Fibroblast of skin of left quadriceps (primary cell): Measurements from ENCODE around the gene SLC24A3.

Experiments
- DNase-seq, 2 experiments: peaks; one replicate each; pipeline ENCODE4 v3.0.0-alpha.2; 2013; ENCODE audit warnings: low read depth in 2 of 2

Gene SLC24A3

DNA sequence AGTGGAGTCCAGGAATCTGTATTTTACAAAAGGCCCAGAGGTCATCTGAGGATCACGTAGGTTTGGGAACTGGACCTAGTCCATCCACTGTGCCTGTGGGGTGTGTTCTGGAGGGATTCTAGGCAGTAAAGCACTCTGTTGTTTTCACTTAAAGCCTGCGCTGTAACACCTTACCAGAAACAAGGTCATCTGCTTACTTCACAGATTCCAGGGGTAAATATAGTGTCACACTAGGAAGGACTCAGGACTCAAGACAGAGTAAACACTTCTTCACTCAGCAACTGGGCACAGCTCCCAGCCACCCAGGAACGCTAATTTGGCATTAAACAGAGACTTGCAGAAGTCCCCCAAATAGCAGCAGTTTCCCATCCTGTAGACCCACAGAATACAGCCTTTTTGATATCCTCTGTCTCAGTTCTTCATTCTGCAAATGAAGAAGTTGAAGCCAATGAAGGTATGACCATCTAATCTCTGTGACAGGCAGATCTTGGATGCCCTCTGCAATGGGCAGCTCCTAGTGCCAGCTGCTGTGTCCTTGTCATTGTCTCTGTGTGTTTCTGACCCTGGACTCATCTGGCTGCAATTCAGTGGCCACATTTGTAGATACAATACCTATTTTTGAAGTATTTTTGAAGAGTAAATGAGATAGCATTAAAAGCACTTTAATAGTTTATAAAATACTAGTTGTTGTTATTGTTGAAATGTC is 129.1 kb downstream of the SLC24A3 start:
- no peak for DNase-seq

DNA sequence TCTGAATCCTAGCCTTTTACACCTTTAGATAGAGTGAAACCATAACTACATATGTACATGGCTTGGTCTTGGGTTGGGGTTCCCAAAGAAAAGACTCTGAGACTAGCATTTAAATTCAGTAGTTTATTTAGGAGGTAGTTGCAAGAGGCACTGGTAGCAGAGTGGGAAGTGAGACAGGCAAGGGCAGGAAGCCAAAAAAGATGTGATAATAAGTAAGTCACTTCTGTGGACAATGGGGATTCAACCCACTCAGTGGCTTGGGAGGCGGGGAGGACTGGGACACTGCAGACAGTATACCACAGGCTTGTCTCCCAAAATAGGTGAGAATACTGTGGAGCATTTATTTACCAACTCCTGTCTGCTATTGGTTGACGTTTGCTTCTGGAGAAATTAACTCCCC is 131.9 kb downstream of the SLC24A3 start:
- DNase-seq, result no peak

DNA sequence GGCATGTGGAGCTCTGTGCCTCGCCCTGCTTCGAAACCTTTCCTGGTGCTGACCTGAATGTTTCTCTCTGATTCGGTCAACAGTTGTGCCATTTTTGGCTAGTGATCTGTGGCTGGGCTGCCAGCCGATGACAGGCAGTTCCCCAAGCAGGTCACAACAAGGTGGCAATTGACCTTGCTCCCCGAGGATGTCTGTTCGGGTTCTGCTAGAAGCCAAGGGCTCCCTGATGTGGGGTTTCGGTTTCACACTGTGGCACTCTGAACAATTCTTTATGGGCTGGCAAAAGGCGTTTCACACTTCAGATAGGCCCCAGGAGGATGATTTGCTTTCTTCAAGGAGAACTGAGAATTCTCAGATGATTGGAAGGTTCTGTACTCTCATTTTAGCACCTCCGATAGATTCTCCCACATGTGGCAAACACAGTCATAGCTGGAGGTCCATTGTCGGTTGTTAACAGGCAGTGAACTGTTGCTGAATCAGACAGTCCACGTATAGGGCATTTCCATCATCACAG is 135.6 kb downstream of the SLC24A3 start:
- no peak for DNase-seq

DNA sequence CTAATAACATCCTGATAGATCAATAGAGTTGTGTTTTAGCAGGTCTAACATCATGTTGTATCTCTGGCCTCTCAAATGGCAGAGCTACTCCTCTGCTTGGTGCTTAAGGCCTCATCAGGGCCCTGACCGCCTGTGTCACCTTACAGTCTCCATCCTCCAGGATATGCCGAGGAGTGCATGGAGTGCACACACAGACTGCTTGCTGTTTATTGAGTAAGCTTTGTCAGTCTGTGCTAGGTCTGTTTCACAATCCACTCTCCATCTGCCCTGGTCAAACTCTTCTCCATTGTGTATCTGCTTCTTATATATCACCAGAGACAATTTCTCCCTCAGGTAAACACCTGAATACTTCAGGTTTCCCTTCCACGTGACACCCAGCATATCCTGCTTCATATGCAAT is 136.1 kb downstream of the SLC24A3 start:
- no peak for DNase-seq

DNA sequence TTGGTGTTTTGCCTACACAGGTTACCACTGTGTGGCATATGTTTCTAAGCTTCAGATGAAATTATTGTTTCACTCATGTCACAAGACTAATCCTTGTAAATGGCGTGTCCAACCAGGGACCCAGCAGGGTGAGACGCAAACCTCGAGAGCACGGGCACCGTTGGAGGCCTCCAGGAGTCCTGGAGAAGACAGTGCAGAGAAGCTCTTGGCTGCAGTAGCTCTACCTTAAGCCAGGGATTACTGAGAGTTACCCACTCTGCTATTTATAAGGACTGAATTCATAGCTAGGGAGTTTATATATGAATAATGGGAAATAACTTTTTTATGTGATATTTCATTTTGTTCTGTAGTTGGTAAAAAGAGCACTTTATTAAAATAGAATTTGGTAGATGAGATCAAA is 137.4 kb downstream of the SLC24A3 start:
- DNase-seq, result no peak

DNA sequence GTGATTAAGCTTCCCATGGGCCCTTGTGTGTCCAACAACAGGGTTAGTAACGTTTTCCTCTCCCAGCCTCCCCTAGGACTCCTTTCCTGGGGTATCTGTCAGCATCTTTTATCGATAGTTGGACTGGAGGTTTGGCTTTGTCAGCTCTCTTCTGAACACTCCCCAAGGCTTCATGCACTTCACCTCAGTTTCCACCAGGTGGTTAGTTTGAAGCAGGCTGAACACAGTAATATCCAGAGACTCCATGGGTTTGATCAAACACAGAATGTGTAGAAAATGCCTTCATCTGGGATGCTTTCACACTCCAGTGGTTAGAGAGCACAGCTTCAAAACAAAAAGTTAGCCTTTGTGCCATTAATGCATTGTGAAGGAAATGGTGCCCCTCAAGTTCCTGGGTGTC is 139.1 kb downstream of the SLC24A3 start:
- no peak for DNase-seq

DNA sequence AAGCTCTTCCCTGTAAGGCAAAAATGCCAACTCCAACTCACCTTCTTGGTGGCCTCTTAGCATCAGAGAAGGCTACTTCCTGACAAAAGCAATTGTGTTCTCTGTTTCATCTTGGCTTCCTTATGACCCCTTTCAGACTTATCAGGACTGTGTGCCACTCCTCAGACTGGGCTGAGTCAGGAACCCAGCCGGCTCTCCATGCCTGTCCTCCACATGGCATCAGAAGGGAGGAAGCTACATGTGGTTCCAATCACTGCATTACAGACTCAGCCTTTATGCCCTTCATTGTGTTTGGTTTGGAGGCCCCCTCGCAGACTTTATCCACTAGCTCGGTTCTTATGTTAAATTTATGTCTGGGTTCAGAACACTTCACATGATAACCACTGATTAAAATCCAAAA is 142.5 kb downstream of the SLC24A3 start:
- no peak for DNase-seq

DNA sequence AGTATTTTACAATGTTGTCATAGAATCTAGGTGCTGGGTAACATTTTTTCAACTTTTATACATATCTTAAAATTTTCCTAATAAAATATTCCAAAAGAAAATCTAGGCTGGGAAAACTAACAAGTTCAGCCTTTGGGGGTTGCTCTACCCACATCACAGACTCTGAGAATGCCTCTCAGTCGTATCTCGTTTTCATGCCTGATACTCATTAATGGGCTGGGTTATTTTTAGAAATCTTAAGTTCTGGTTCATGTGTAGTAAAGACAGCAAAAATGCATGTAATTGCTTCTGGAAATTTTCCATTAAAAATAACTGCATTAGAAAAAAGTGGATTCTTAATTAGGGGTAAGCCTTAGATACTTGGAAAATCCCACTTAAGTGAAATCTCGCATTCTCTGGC is 149.3 kb downstream of the SLC24A3 start:
- no peak for DNase-seq

DNA sequence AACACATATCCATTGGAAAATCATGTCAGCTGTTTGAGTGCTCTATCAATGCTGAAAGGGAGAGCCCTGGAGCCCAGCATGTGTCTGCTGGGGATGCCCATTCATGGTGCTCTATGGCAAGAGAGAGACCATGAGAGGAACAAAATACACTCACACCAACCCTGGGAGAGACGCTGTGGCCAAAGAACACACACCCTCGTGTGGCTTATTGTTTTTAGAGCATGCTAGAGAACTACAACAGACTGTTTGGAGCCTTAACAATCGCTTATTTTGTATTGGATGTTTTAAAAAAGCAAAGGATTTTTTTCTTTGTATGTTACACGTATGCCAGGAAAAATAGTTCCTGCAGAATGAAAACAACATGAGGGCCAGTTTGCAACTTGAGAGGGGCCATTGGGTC is 151.0 kb downstream of the SLC24A3 start:
- no peak for DNase-seq

DNA sequence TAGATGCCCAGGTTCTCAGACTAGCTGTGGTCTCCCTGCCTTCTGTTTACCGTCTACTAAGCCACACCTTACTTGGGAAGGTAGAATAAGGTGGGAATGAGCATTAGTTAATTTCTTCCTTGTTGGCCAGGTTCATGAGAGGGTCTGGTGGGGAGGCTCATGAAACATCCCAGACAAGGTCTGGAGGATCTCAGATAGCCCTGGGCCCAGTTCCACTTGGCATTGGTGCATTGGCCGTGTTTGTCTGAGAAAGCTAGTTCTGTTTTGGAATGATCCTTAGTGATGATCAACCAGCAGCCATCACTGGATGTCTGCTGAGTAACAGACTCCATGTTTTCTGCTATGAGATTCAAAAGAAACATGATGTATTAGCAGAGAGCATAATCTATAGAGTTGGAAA is 155.1 kb downstream of the SLC24A3 start:
- no peak for DNase-seq

DNA sequence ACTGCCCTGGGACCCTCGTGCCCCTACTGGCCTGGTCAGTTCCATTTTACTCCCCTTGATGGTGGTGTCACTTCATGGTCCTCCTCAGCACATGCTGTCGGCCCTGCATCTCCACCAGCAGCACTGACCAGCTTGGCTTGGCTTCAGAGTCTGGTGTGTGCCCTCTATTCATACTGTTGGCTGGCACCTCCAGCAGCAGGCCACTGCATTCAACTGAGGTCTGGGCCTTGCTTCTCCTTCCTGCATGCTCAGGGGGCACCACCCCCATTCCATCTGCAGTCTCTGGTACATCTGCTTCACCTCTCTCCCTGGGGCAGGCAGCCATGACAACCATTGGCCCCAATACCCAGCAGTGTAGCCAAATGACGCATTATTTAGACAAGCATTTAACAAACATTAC is 155.9 kb downstream of the SLC24A3 start:
- DNase-seq, result no peak

DNA sequence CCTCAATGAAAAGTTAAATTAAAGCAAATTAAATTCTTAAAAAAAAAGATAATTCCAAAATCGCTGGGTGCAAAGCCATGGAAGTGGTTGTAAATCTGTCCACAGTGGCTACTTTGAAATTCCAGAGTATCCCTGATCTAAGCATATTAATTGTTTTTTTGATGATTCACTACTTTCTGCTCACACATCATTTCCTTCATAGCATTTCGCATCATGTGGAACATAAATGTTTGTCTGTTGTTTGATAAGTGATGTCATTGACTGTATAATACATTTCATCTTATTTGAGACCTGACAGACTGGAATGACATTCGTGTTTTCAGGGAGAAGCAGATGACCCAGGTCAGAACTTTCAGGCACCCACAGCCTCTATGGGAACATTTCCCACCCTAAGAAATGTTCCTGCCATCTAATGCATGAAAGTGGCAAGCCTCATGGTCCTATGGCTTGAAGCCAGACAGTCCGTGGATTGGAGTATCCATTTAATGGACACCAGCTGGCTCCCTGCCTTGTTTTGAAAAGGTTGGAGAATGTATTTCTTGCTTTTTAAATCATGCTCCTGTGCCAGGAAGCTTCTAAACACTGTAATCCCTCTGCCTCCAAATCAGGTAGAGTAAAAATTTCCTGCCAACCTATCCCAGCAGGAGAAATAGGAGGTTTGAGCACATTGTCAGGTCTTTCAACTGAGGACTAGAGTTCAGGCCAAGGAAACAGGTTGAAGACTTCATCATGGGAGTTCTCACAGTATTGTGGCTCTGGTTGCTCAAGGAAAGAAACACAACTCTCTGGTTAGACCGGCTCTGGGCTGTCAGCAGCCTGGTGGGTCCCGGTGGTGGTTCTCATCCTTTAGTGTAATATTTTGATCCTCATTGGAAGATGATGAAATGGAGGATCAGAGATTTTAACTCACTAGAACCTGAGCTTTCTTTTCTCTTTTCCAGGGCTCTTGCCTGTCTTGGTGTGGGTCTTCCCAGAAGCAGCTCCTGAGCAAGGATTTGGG is 157.9 kb downstream of the SLC24A3 start:
- no peak for DNase-seq

DNA sequence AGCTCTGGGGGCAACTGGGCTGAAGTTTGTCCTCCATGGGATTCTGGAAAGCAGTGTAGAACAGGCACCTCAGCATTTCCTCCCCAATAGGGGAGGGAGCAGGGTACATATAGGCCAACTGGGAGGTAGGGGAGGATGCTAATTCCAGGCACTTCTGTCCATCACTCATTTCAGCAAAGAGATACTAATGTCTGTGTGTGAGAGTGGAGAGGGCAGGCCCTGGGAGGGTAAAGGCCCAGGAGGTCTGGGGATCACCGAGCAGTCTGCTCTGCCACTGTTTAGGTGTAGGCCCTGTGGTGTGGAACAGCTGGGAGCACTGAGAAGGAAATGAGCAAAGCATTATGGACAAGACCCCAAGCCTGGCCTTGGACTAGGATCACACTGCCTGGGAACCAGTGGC is 158.7 kb downstream of the SLC24A3 start:
- no peak for DNase-seq

DNA sequence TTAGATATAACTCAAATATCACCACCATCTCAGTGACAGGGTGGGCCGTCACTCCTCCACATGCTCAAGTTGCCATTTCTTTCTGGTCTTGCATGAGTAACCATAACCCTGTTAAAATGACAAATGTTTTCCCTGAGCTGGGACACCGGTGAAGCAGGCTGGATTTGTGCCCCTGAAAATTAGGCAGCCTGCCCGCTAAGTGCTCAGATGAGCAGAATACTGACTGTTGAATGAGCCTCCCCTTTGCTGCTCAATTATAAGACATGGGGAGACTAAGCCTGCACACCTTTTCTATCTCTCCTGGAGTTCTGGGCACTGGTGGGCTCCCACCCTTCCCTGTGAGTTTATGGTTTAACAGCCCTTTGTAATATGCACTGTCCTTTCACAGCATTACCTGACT is 161.8 kb downstream of the SLC24A3 start:
- no peak for DNase-seq

DNA sequence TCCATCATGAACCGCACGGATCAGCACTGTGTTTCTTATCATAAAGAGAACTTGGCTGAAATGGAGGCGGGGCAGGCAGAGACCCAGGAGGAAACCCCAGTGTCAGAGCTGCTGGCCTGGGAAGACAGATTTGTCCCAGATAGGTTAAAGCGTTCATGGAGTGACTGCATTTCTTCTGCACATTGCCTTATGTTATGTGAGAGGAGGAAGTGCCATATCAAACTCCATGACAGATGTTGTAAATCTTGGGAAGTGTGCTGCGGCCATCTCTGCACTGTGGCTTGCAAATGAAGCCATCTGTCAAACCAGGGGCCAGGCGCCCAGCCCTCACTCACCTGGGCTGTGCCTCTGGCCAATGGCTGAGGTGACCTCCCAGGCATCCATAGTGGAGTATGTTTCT is 163.0 kb downstream of the SLC24A3 start:
- DNase-seq, result no peak

DNA sequence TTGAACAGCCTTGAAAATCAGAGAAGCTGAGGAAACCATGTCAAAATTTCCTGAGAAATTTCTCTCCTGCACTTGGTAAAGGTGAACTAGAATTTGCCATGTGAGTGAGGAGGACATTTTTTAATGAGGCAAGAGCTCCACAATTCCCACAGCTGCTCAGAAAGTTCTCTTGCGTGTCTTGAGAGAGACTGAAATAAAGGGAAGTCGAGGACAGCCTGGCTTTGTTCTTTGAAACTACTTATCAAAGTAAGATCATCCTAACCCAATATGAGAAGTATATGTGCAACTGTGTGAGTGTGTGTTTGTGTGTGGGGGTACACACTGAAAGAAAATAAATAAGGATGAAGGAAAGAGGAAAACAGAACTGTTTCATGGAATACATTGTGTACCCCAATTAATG is 163.4 kb downstream of the SLC24A3 start:
- DNase-seq, result no peak

DNA sequence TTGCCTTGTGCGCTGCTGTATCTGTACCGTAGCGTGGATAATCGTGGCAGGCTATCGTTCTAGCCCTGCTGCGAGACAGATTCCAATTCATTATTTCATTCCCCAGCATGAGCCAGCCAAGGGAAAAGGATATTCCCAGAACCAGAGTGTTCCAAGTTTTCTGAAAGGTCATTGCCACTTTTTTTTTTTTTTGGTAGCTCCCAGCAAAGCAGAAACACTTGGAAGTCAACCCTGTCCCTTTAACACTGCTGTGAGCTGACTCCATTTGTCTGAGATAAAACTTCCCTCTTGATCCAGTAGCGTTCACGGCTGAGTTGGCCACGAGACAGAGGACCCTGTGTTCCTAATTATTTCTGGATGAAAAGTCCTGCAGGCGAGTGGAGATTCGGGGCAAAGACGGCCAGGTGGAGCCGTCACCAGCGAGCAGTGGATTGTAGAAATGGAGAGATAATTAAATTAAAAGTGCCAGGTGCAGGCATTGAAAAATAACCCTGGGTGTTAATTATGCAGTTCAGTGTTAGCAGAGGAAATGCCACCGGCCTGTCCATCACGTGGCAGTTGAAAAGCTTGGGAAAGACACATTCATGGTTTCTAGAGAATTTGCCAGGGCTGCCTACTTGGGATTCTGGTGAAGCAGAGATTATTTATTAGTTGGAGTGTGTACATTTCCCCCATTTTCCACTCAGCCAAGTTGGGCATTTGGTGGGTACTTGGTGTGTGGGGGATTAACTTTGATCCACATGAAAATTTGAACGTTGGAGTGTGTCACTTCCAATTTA is 164.2 kb downstream of the SLC24A3 start:
- DNase-seq, result no peak

DNA sequence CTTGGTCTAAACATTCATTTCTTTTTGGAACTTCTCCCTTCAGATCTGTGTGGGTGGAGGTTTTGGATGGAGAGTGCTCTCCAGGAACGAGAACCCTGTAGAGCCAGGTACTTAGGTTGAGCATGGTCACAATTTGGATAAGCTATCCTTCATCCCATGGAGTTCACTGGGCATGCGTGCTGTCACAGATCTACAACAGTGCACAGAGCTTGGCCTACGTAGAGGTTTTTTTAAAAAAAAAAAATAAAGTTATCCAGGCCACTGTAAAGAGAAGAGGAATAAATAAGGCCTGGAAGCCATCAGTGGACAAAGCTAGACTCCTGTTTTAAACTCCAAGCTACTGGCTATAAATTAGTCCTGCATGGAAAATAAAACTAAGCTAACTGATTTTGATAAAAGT is 165.6 kb downstream of the SLC24A3 start:
- no peak for DNase-seq

DNA sequence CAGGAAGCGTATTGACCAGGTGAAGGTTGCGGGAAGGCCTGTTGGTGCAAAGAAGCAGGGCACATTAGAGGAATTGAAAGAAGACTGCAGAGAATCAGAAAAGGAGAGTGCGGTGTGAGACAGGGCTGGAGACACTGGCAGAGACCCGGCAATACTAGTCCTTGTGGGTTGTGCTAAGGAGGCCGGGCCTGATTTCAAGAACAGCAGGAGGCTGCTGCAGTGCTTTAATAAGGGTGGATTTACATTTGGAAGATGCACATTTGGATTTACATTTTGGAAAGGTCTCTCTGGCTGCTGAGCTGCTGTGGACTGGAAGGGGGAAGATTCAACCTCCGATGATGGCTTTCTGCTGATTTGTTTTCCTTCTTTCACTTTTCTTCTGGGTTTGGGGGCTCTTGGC is 167.8 kb downstream of the SLC24A3 start:
- no peak for DNase-seq

DNA sequence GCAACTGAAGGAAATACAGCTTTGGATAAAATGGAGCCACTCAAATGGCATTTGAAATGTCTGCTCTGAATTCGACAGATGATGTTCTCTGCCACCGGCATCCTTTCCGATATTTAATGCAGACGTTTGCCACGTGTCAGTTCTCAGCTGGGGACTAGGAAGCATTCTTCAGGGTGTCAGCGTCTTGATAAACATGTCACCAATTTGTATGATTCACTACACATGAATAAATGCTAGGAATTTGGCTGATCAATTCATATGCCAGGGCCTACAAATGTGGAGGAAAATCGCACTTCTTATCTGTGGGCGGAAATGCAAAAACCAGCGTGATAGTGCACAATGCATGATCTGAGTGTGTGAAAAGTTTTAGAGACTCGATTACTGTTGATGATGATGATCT is 169.5 kb downstream of the SLC24A3 start:
- no peak for DNase-seq

DNA sequence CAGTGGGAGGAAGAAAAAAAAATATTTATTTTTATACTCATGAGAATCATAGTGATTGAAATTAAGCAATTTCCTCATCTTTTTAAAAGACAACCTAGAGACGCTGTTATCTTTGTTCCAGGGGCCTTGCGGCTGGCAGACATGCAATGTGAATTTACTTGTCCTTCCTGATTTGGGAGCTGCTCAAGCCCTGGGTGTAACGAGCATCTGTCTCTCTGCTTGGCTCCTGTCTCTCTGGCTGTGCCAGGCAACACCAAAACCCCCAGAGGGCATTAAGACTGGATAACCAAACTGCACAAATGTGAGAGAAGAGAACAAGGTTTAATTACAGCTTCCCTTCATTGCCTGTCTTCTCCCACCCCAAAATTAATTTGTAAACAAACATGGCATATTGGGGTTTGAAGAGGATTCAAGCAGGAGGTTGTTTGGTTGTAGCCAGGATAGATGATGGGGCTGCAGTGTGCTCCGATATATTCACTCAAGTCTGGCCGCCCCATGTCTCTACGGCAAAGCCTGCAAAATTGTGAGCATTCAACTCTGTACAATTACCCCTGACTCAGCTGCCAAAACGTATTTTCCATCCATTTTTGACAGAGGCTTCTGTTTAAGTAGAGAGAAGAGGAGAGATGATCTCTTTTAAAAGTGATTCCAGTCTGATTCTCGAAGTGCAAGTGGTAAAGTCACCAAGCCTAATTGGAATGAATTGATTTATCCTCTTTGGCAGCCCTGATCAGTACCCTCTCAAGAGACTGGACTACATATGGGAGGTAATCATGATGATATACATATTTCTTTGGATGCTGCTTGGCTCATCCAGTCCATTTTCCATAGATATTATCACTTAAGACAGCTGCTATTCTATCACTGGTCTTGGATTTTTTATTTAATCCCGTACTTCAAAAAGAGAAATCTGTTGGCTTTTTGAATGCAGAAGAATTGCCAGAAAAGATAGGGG is 170.2 kb downstream of the SLC24A3 start:
- no peak for DNase-seq
